Left ventricle myocardium inferior (tissue), 1 donor: ENCODE results near the gene KIAA0232. TPM values are rescaled to one million over a fixed set of nuclear protein-coding genes. Genes with fewer than 3 reads are reported as not detected.
"Not testable (repeated sequence)": the region's sequence is repeated elsewhere in the genome, so short reads cannot be mapped to it uniquely, and the experiment has no call there.

Source experiments
- DNase-seq: peaks from one replicate; pipeline ENCODE4 v3.0.0-alpha.2; 2020
- H3K27ac ChIP-seq: fragments of 200-600 bp; replicated peaks from 2 replicates; pipeline ENCODE4 v1.8.0; 2021
- H3K27me3 ChIP-seq: fragments of 200-600 bp; 2 replicates; pipeline ENCODE4 v1.8.0; 2021; ENCODE audit warnings: low read depth
- H3K36me3 ChIP-seq: fragments of 200-600 bp; 2 replicates; pipeline ENCODE4 v1.8.0; 2021
- H3K4me1 ChIP-seq: fragments of 200-600 bp; 2 replicates; pipeline ENCODE4 v1.8.0; 2021
- H3K4me3 ChIP-seq: fragments of 200-600 bp; 2 replicates; pipeline ENCODE4 v1.8.0; 2021; ENCODE audit warnings: mild to moderate bottlenecking, moderate library complexity
- H3K9me3 ChIP-seq: fragments of 200-600 bp; replicated peaks from 2 replicates; pipeline ENCODE4 v1.8.0; 2021
- intact Hi-C: fragments of 100-400 bp; cut with micrococcal nuclease; formaldehyde crosslinking; loops from one replicate; pipeline ENCODE4 v1.11.0; 2022
- total RNA-seq: library from RNA; stranded (reverse); fragmentation: NEBNext Ultra II Directional; extraction: Animal tissue kit (Norgen Biotek cat#: 25700); gene quantifications from one replicate; pipeline ENCODE4 v1.2.1, GENCODE V29; 2021
- TF ChIP-seq, protein P1 (sequence below): fragments of 200-600 bp; IDR thresholded peaks from 2 replicates; pipeline ENCODE4 v1.8.0; 2021; ENCODE audit warnings: antibody characterized with exemption, mild to moderate bottlenecking, borderline replicate concordance
- donor health status: DM: no; HTN: yes; CAD: no; lungs with severe emphysema.

Gene KIAA0232
- total RNA-seq, 1 donor from 2014 or later: 82.5 TPM

DNA sequence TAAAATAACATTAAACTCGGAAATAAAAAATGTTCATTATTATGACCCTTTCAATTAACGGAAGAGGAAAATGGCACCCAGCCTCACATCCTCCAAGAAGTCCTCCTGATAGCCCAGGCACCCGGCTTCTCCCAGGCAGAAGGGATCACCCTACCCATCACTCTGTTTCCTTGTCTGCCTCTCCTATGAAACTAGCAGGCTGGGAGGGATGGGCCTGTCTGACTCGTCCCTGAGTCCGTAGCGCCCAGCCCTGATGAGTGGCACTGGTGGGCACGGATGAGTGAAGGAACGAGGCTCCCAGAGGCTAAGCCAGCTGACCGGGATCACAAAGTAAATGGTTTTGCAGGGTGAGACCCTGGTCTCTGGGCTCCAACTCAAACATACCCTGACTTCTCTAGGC is 28.6 kb upstream of the KIAA0232 start:
- Histone ChIP-seq H3K9me3 (no peaks in the 10 kb centered on the region), H3K27me3 (no peaks in the 10 kb centered on the region), H3K4me3 (no peak overlapping the region), H3K27ac (no peak overlapping the region), H3K4me1 (peaks cover 11% of the 10 kb centered on the region), H3K36me3 (no peaks in the 10 kb centered on the region)
- no peak for DNase-seq
- TF ChIP-seq, protein P1, sequence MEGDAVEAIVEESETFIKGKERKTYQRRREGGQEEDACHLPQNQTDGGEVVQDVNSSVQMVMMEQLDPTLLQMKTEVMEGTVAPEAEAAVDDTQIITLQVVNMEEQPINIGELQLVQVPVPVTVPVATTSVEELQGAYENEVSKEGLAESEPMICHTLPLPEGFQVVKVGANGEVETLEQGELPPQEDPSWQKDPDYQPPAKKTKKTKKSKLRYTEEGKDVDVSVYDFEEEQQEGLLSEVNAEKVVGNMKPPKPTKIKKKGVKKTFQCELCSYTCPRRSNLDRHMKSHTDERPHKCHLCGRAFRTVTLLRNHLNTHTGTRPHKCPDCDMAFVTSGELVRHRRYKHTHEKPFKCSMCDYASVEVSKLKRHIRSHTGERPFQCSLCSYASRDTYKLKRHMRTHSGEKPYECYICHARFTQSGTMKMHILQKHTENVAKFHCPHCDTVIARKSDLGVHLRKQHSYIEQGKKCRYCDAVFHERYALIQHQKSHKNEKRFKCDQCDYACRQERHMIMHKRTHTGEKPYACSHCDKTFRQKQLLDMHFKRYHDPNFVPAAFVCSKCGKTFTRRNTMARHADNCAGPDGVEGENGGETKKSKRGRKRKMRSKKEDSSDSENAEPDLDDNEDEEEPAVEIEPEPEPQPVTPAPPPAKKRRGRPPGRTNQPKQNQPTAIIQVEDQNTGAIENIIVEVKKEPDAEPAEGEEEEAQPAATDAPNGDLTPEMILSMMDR: no peak
- intact Hi-C loops: no loop called here

GRCh38 chr4:6754481-6755087 is 27.9 kb upstream of the KIAA0232 start:
- Histone ChIP-seq H3K4me3 (no peak overlapping the region), H3K36me3 (no peaks in the 10 kb centered on the region), H3K9me3 (no peaks in the 10 kb centered on the region), H3K27me3 (no peaks in the 10 kb centered on the region), H3K27ac (no peak overlapping the region), H3K4me1 (peaks cover 4% of the 10 kb centered on the region)
- DNase-seq: no peak
- intact Hi-C loops: no loop called here
- TF ChIP-seq, protein P1: no peak

DNA sequence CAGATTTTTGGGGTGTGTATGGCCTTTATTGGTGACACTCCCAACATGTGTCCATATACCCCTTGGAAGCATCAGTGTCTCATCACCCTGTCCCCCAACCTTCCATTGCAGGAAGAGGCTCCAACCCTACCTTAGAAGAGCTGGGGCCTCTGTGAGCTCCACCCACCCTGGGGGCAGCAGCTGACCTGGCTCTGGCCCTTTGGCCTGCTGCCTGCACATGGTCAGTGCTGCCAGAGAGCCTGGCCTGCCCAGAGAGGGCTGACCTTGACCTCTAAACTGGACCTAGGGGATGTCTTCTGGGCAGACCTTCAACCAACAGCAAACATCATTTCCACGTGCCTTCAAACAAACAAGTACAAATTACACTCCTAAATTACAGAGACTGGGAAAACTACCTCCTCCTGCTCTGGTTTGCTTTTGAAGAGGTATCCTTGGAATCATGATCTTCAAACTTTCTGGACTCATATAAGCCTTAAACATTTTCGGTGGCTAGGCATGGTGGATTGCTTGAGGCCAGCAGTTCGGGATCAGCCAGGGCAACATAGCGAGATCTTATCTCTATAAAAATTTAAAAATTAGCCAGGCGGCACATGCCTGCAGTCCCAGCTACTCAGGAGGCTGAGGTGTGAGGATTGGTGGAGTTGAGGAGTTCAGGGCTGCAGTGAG is 27.3 kb upstream of the KIAA0232 start:
- Histone ChIP-seq H3K4me1 (no peaks in the 10 kb centered on the region), H3K27me3 (no peaks in the 10 kb centered on the region), H3K36me3 (no peaks in the 10 kb centered on the region), H3K27ac (no peak overlapping the region), H3K4me3 (no peak overlapping the region), H3K9me3 (no peaks in the 10 kb centered on the region)
- no peak for DNase-seq
- TF ChIP-seq, protein P1: no peak
- intact Hi-C loops: no loop called here

DNA sequence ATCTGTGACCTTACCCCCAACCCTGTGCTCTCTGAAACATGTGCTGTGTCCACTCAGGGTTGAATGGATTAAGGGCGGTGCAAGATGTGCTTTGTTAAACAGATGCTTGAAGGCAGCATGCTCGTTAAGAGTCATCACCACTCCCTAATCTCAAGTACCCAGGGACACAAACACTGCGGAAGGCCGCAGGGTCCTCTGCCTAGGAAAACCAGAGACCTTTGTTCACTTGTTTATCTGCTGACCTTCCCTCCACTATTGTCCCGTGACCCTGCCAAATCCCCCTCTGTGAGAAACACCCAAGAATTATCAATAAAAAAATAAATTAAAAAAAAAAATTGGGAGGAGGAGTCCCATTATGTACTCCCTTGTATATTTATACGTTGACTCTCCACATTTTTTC is 26.2 kb upstream of the KIAA0232 start:
- DNase-seq, H3K4me1 ChIP-seq, intact Hi-C loops, H3K36me3 ChIP-seq, H3K9me3 ChIP-seq, H3K27ac ChIP-seq, H3K27me3 ChIP-seq, H3K4me3 ChIP-seq: not testable (repeated sequence)

DNA sequence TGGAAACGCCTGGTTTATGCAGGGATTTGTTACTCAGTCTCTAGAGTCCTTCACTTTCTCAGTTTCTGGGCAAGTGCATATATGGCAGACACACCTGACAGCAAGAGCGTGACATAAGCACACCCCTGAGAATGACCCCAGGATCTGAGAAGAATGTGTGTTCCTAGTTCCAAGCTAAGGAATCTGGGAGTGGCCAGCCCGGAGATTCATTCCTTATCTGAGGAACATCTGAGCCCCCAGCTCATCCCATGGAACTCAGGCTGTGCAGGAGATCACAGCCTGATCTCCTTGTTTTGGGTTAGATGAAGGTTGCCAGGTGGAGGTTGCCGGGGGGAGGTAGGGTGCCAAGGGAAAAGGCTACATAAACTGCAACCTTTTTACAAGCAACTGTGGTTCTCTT is 23.8 kb upstream of the KIAA0232 start:
- intact Hi-C loops: no loop called here
- TF ChIP-seq, protein P1: no peak
- Histone ChIP-seq H3K36me3 (no peaks in the 10 kb centered on the region), H3K27ac (no peak overlapping the region), H3K4me1 (no peaks in the 10 kb centered on the region), H3K27me3 (no peaks in the 10 kb centered on the region), H3K9me3 (no peaks in the 10 kb centered on the region), H3K4me3 (no peak overlapping the region)
- DNase-seq: no peak

DNA sequence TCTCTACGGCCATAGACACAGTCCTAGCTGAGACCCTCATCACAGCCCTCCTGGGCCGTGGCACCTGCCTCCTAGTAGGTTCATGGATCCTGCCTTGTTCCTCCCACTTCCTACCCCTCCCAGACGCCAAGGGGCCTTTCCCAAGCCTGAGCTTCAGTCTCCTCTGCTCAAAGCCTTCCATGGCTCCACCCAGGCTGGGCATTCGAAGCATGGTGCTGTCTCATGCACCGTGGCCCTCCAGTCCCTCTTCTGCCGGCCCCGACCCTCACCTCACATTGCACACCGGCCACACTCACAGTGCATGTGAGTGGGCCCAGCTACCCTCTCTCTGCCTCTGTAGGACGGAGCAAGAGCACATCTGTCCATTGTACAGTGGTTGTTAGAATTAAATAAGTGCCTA is 21.7 kb upstream of the KIAA0232 start:
- H3K9me3 ChIP-seq: no peaks in the 10 kb centered on the region
- H3K36me3 ChIP-seq: no peaks in the 10 kb centered on the region
- no peaks in the 10 kb centered on the region for H3K27me3 ChIP-seq
- TF ChIP-seq, protein P1: no peak
- H3K27ac ChIP-seq: no peak overlapping the region
- peaks cover 6% of the 10 kb centered on the region for H3K4me1 ChIP-seq
- no peak for DNase-seq
- intact Hi-C loops: no loop called here
- no peak overlapping the region for H3K4me3 ChIP-seq
